HepG2 (cell line): ENCODE data around the gene CNPPD1. TPM values are rescaled to one million over a fixed set of nuclear protein-coding genes. Genes with fewer than 3 reads are reported as not detected.

ENCODE experiments used
- ATAC-seq: fragments of 200-7000 bp; cut with Tn5 transposase; 3 replicates; pipeline ENCODE4 v1.9.1; 2020; ENCODE audit warnings: mild to moderate bottlenecking, moderate library complexity
- BruUV-seq: library from RNA; stranded (reverse); fragments of 400-500 nt; replicated peaks from 2 replicates; lab custom pipeline; 2021; lab: Mats Ljungman, UMichigan
- CTCF ChIA-PET: fragments of 300-600 bp; formaldehyde crosslinking; extraction: SDS; loops from one replicate; lab custom pipeline; 2021; ENCODE audit warnings: low total read pairs, inconsistent platforms, low intra/inter-chr PET ratio; lab: Yijun Ruan, JAX
- POLR2A ChIA-PET: fragments of 350-600 bp; sonication (Branson Sonifier 250); formaldehyde crosslinking; loops from one replicate; lab custom pipeline; 2020; ENCODE audit warnings: antibody characterized with exemption, inconsistent platforms; lab: Yijun Ruan, JAX
- DNase-seq: peaks from one replicate; pipeline ENCODE4 v3.0.0-alpha.2; 2015; ENCODE audit warnings: low spot score
- FAIRE-seq: peaks from 3 replicates; lab custom pipeline; 2011; peaks lifted over from hg19 to GRCh38; lab: Jason Lieb, UNC
- H2AFZ ChIP-seq: one replicate; pipeline ENCODE4 v1.6.1; 2011; ENCODE audit warnings: low read length, inconsistent platforms
- H3K27ac ChIP-seq: fragments of 300-600 bp; 3 replicates; pipeline ENCODE4 v1.8.0; 2011; ENCODE audit warnings: mixed run types, mild to moderate bottlenecking, mixed read lengths, low read length, inconsistent platforms; ENCODE audit not compliant: insufficient read depth; ENCODE audit errors: extremely low read length
- H3K27me3 ChIP-seq, 2 experiments: fragments of 200-600 bp in 1 of 2; 2 replicates in 1 of 2; 3 replicates in 1 of 2; pipeline versions ENCODE4 v1.6.0 to v1.8.0; 2011; ENCODE audit warnings: low read length in 2 of 2, mild to moderate bottlenecking in 2 of 2, moderate library complexity in 2 of 2, inconsistent platforms in 1 of 2; ENCODE audit not compliant: insufficient read depth in 2 of 2, control insufficient read depth in 1 of 2
- H3K36me3 ChIP-seq, 2 experiments: fragments of 200-600 bp in 1 of 2; replicated peaks in 1 of 2; 2 replicates in 1 of 2; 3 replicates in 1 of 2; pipeline versions ENCODE4 v1.5.1 to v1.8.0; 2011; ENCODE audit warnings: low read length in 2 of 2, inconsistent platforms in 1 of 2; ENCODE audit not compliant: insufficient read depth in 2 of 2, control insufficient read depth in 1 of 2
- H3K4me1 ChIP-seq: 2 replicates; pipeline ENCODE4 v1.5.1; 2012; ENCODE audit warnings: low read length, inconsistent platforms; ENCODE audit not compliant: insufficient read depth
- H3K4me2 ChIP-seq: 2 replicates; pipeline ENCODE4 v1.6.0; 2011; ENCODE audit warnings: low read depth, low read length, inconsistent platforms
- H3K4me3 ChIP-seq, 3 experiments: fragments of 200-600 bp in 1 of 3; sonication (generic), shearing (Covaris generic) in 1 of 3; replicated peaks in 1 of 3; 2 replicates each; pipeline ENCODE4 v1.5.1; 2011 to 2016; ENCODE audit warnings: low read length in 3 of 3, inconsistent platforms in 2 of 3, low read depth in 2 of 3, mild to moderate bottlenecking in 2 of 3, control low read depth in 1 of 3, mixed read lengths in 1 of 3; ENCODE audit not compliant: insufficient read depth in 1 of 3
- H3K79me2 ChIP-seq: one replicate; pipeline ENCODE4 v1.6.1; 2011; ENCODE audit warnings: low read length, inconsistent platforms; ENCODE audit not compliant: insufficient read depth
- H3K9ac ChIP-seq: 2 replicates; pipeline ENCODE4 v1.6.0; 2011; ENCODE audit warnings: mild to moderate bottlenecking, low read depth, low read length, inconsistent platforms; ENCODE audit not compliant: insufficient read depth
- H3K9me3 ChIP-seq: 2 replicates; pipeline ENCODE4 v1.5.1; 2012; ENCODE audit warnings: mild to moderate bottlenecking, low read length
- H4K20me1 ChIP-seq: 2 replicates; pipeline ENCODE4 v1.6.0; 2011; ENCODE audit warnings: inconsistent platforms, mild to moderate bottlenecking, low read length, moderate library complexity; ENCODE audit not compliant: insufficient read depth
- ARNTL ChIP-seq: sonication (generic); formaldehyde crosslinking; IDR thresholded peaks from 2 replicates; pipeline ENCODE4 v1.4.0; 2020; ENCODE audit warnings: mild to moderate bottlenecking, missing genetic modification reagents
- DDIT3 ChIP-seq: sonication (generic); formaldehyde crosslinking; IDR thresholded peaks from 2 replicates; pipeline ENCODE4 v1.4.0; 2020; ENCODE audit warnings: mild to moderate bottlenecking, missing genetic modification reagents
- FLYWCH1 ChIP-seq: sonication (generic); formaldehyde crosslinking; IDR thresholded peaks from 2 replicates; pipeline ENCODE4 v1.8.1; 2023; ENCODE audit warnings: mild to moderate bottlenecking, missing genetic modification reagents
- HNF1A ChIP-seq, 2 experiments: sonication (generic) in 1 of 2; formaldehyde crosslinking in 1 of 2; IDR thresholded peaks; 2 replicates each; pipeline versions ENCODE4 v1.4.0 to v1.6.1; 2016 to 2020; ENCODE audit warnings: borderline replicate concordance in 1 of 2, low read depth in 1 of 2, mild to moderate bottlenecking in 1 of 2, missing genetic modification reagents in 1 of 2
- JARID2 ChIP-seq: sonication (generic); formaldehyde crosslinking; IDR thresholded peaks from 2 replicates; pipeline ENCODE4 v1.8.1; 2023; ENCODE audit warnings: missing genetic modification reagents, inconsistent platforms; ENCODE audit not compliant: insufficient replicate concordance
- JUN ChIP-seq: sonication (generic); formaldehyde crosslinking; IDR thresholded peaks from 2 replicates; pipeline ENCODE4 v1.4.0; 2020; ENCODE audit warnings: mild to moderate bottlenecking, missing genetic modification reagents
- NFYB ChIP-seq: sonication (generic); formaldehyde crosslinking; IDR thresholded peaks from 2 replicates; pipeline ENCODE4 v1.4.0; 2020; ENCODE audit warnings: missing genetic modification reagents
- SATB2 ChIP-seq: sonication (generic); formaldehyde crosslinking; IDR thresholded peaks from 2 replicates; pipeline ENCODE4 v1.5.0; 2020; ENCODE audit warnings: missing genetic modification reagents
- SRY ChIP-seq: sonication (generic); formaldehyde crosslinking; IDR thresholded peaks from 2 replicates; pipeline ENCODE4 v1.8.0; 2022; ENCODE audit warnings: mild to moderate bottlenecking, missing genetic modification reagents
- ZNF382 ChIP-seq: sonication (generic); formaldehyde crosslinking; IDR thresholded peaks from 2 replicates; pipeline ENCODE4 v1.5.0; 2020; ENCODE audit warnings: missing genetic modification reagents, mild to moderate bottlenecking, borderline replicate concordance
- ZNF549 ChIP-seq: sonication (generic); formaldehyde crosslinking; IDR thresholded peaks from 2 replicates; pipeline ENCODE4 v1.5.0; 2020; ENCODE audit warnings: missing genetic modification reagents
- ZNF550 ChIP-seq: sonication (generic); formaldehyde crosslinking; IDR thresholded peaks from 2 replicates; pipeline ENCODE4 v1.4.0; 2020; ENCODE audit warnings: mild to moderate bottlenecking, missing genetic modification reagents, borderline replicate concordance
- ZNF616 ChIP-seq: sonication (generic); formaldehyde crosslinking; IDR thresholded peaks from 2 replicates; pipeline ENCODE4 v1.5.0; 2020; ENCODE audit warnings: low read depth, mild to moderate bottlenecking, missing genetic modification reagents
- ZNF713 ChIP-seq: sonication (generic); formaldehyde crosslinking; IDR thresholded peaks from 2 replicates; pipeline ENCODE4 v1.4.0; 2020; ENCODE audit warnings: mild to moderate bottlenecking, missing genetic modification reagents
- ZNF747 ChIP-seq: sonication (generic); formaldehyde crosslinking; IDR thresholded peaks from 2 replicates; pipeline ENCODE4 v1.8.1; 2023; ENCODE audit warnings: missing genetic modification reagents, mild to moderate bottlenecking, borderline replicate concordance
- ZSCAN9 ChIP-seq: IDR thresholded peaks from 2 replicates; pipeline ENCODE4 v1.6.1; 2016; ENCODE audit warnings: borderline replicate concordance
- WGBS: methylation state at CpG from one replicate; pipeline ENCODE4 v1.1.6; 2017; ENCODE audit warnings: low lambda C conversion rate; 5-methylcytosine and 5-hydroxymethylcytosine counted together
- in situ Hi-C: cut with HindIII; loops from 2 replicates; pipeline ENCODE4 v1.10.0; 2017; ENCODE audit warnings: low pct_unique_long_range_greater_than_20kb; ENCODE audit not compliant: extremely low pct_ligation_motif_present
- intact Hi-C: fragments of 100-400 bp; cut with micrococcal nuclease; formaldehyde crosslinking; loops from one replicate; pipeline ENCODE4 v1.10.0; 2022; ENCODE audit not compliant: unreplicated experiment
- polyA plus RNA-seq, 8 experiments: library from polyadenylated mRNA; depleted of rRNA in 3 of 8; stranded (reverse) in 7 of 8; unstranded in 1 of 8; fragments of >200 nt; fragmentation: Illumina TruSeq in 4 of 8; extraction: Trizol in 4 of 8; gene quantifications; 2 replicates each; pipeline versions ENCODE4 v1.2.1 to v1.2.3, GENCODE V29; 2011 to 2016; ENCODE audit warnings: low read depth in 4 of 8, missing spikeins in 1 of 8, mixed read lengths in 1 of 8; ENCODE audit not compliant: insufficient read depth in 1 of 8
- total RNA-seq, 5 experiments: library from RNA; depleted of rRNA; stranded (reverse); fragments of >200 nt; fragmentation: Illumina TruSeq; extraction: Trizol; gene quantifications; 2 replicates each; pipeline ENCODE4 v1.2.3, GENCODE V29; 2016; ENCODE audit warnings: low read depth in 1 of 5
- TF ChIP-seq, protein P1 (sequence below): IDR thresholded peaks from 2 replicates; pipeline ENCODE4 v1.6.1; 2016; ENCODE audit warnings: mild to moderate bottlenecking

CNPPD1 gene
- total and polyA plus RNA-seq, 2 of the 13 experiments (the other 11 are each of a cell fraction or from before 2014, with no cell fraction given) = 35.5 to 49.4 TPM

DNA sequence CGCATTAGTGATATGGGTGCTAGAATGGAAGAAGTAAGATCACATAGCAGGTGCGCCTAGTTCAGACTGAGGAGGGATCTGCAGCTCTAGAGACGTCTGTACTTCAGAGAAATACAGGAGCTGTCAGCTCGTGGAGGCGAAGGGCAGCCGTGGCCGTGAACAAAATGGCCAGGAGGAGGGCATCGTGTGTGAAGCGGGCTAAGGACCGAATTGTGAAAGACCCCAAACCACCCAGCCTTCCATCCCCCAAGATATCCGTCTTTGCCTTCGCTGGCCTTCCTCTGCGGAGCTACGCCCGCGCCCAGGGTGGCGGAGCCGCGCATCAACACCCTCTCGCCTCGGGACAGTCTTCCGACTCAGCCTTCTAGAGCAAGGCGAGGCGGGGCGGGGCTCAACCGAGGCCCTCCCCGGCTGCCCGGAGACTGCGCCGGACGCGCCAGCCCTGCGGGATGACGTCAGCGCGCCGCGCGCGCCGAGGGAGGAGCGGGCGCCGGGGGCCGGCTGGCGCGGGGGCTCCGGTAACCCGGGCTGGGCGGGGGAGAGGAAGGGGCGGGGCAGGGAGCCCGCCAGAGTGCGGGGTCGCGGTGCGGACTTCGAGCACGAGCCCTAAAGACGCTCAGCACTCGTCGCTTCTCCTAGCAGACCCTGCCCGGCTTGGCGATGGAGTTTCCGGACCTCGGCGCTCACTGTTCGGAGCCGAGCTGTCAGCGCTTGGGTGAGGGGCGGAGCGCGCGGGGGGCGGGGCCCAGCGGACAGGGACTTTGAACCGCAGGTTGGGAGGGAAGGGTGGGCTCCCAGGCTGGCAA, 29.8 kb upstream of the CNPPD1 start, which contains the start of gene ZFAND2B:
TSS of gene ZFAND2B (plus strand) at position 455 of the 806 bp plus-strand sequence. CDS start at position 661, 206 bp downstream.
- WGBS = under 1% methylated on average over 69 of the region's 76 CpGs
- POLR2A ChIA-PET = interaction anchor here (0.6 to 5.6 kb wide), 24 partner anchors 11 to 451 kb away, joined by 3 to 227 read pairs (median 7); partner anchors contain the start of genes ABCB6, ANKZF1, ATG9A and CNPPD1
- Histone ChIP-seq H2AFZ (no peak within 1 kb of the TSS), H3K79me2 (peaks cover 6% of the 10 kb centered on the region), H3K4me2 (peak within 1 kb of the TSS; percentile 100), H3K4me1 (peaks cover 54% of the 10 kb centered on the region), H3K9ac (peak within 1 kb of the TSS; percentile 86), H3K27ac (peak within 1 kb of the TSS; percentile 95), H4K20me1 (no peaks in the 10 kb centered on the region), H3K27me3 (no peaks in the 10 kb centered on the region; a peak in 1 of 5 replicates), H3K9me3 (no peaks in the 10 kb centered on the region), H3K4me3 (peak within 1 kb of the TSS; percentile 65 to 86 (median 74)), H3K36me3 (peaks cover 9 to 22% of the 10 kb centered on the region in 2 experiments)
- DNase-seq = peak; percentile 86
- BruUV-seq = no TSS peak
- intact Hi-C loops = loop anchor here (1.0 kb wide), 2 partner anchors 14 to 23 kb away; partner anchors contain the start of genes ANKZF1 and ATG9A
- in situ Hi-C loops = loop anchor here (5.0 kb wide), 1 partner anchor 34 kb away; the partner anchor contains the start of gene SLC23A3
- FAIRE-seq = peak; percentile 28
- CTCF ChIA-PET = interaction anchor here (0.9 to 2.6 kb wide), 2 partner anchors 35 to 88 kb away, joined by 3 to 8 read pairs; no protein-coding TSS in a partner anchor
- ATAC-seq = peak; percentile 83
- TF ChIP-seq DDIT3 (CRISPR knock-in tag) (no peak), ZNF549 (CRISPR knock-in tag) (no peak), SRY (CRISPR knock-in tag) (0 out of 2 replicates have a peak, but pooled peaks have one; percentile 10), ZNF713 (CRISPR knock-in tag) (peak; percentile 64; the same call in 1 of the 2 replicates), SATB2 (CRISPR knock-in tag) (0 out of 2 replicates have a peak, but pooled peaks have one; percentile 35), HNF1A (IDR thresholded peaks at IDR 0.05; ENCODE audit: low read depth) (no peak), HNF1A (CRISPR knock-in tag; IDR thresholded peaks at IDR 0.05; ENCODE audit: borderline replicate concordance) (peak; percentile 40; the same call in 1 of the 2 replicates), FLYWCH1 (CRISPR knock-in tag) (no peak), JUN (CRISPR knock-in tag) (peak; percentile 83), ZNF550 (no peak), ZNF747 (peak; percentile 58; the same call in 1 of the 2 replicates), ZNF382 (no peak), ZNF616 (CRISPR knock-in tag) (no peak; the same call in 1 of the 2 replicates), NFYB (CRISPR knock-in tag) (peak; percentile 44; the same call in 1 of the 2 replicates), ZSCAN9 (CRISPR knock-in tag) (peak; percentile 78; the same call in 1 of the 2 replicates), ARNTL (no peak), JARID2 (CRISPR knock-in tag) (no peak)
- TF ChIP-seq, protein P1, sequence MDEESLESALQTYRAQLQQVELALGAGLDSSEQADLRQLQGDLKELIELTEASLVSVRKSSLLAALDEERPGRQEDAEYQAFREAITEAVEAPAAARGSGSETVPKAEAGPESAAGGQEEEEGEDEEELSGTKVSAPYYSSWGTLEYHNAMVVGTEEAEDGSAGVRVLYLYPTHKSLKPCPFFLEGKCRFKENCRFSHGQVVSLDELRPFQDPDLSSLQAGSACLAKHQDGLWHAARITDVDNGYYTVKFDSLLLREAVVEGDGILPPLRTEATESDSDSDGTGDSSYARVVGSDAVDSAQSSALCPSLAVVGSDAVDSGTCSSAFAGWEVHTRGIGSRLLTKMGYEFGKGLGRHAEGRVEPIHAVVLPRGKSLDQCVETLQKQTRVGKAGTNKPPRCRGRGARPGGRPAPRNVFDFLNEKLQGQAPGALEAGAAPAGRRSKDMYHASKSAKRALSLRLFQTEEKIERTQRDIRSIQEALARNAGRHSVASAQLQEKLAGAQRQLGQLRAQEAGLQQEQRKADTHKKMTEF (CRISPR knock-in tag) = peak; percentile 62
